Testis (tissue), 2 donors: ENCODE measurements around the gene MED26.

Experiments
- POLR2A ChIP-seq: fragments of 450-650 bp; IDR thresholded peaks from one replicate; pipeline ENCODE4 v1.6.1; 2017; ENCODE audit warnings: antibody characterized with exemption, mild to moderate bottlenecking, moderate library complexity
- TF ChIP-seq, protein P1 (sequence below), 3 experiments: fragments of 450-650 bp in 2 of 3; fragments of 200-600 bp in 1 of 3; sonication (generic) in 1 of 3; IDR thresholded peaks; one replicate each; pipeline ENCODE4 v1.5.1; 2016 to 2019; ENCODE audit warnings: antibody characterized with exemption in 3 of 3, mild to moderate bottlenecking in 2 of 3, moderate library complexity in 1 of 3

DNA sequence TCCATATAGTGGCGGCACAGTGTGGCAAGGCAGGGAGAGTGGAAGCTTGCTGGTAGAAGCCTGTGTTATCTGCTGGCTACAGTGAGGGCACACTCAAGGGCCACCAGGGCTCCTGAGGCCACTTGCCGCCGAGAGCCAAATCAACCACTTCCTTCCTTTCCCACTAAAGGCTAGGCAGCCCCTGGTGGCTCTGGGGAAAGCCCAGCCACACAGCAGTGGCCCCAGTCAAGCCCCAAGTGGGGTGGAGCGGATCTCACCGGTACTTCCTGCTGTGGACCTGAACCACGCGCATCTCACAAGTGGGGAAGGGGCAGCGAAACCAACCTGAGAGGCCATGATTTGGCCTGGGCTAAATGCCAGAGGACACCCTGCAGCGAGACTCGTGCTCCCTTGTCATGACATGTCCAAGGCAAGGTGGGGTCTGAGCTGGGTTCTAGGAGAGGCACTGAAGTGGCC is 33.8 kb downstream of the MED26 start:
- TF ChIP-seq, protein P1, sequence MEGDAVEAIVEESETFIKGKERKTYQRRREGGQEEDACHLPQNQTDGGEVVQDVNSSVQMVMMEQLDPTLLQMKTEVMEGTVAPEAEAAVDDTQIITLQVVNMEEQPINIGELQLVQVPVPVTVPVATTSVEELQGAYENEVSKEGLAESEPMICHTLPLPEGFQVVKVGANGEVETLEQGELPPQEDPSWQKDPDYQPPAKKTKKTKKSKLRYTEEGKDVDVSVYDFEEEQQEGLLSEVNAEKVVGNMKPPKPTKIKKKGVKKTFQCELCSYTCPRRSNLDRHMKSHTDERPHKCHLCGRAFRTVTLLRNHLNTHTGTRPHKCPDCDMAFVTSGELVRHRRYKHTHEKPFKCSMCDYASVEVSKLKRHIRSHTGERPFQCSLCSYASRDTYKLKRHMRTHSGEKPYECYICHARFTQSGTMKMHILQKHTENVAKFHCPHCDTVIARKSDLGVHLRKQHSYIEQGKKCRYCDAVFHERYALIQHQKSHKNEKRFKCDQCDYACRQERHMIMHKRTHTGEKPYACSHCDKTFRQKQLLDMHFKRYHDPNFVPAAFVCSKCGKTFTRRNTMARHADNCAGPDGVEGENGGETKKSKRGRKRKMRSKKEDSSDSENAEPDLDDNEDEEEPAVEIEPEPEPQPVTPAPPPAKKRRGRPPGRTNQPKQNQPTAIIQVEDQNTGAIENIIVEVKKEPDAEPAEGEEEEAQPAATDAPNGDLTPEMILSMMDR (IDR thresholded peaks at IDR 0.05), result no peak
- TF ChIP-seq POLR2A, result no peak
